SK-N-SH treated with all-trans-retinoic acid at 6 μM for 48 hours (cell line): Measurements from ENCODE around the gene TMEM151B.

ENCODE experiments used
- ATAC-seq: fragments of 200-7000 bp; cut with Tn5 transposase; 3 replicates; pipeline ENCODE4 v1.9.1; 2020; ENCODE audit warnings: mild to moderate bottlenecking, moderate library complexity
- BACH2 ChIP-seq: fragments of 250-450 bp; sonication (Bioruptor Pico); IDR thresholded peaks from 2 replicates; pipeline ENCODE4 v1.9.0; 2021; ENCODE audit warnings: mild to moderate bottlenecking, borderline replicate concordance
- CSRNP3 ChIP-seq: fragments of 250-450 bp; sonication (Bioruptor Pico); IDR thresholded peaks from 2 replicates; pipeline ENCODE4 v1.5.1; 2021; ENCODE audit warnings: mild to moderate bottlenecking, moderate library complexity
- ESRRG ChIP-seq: fragments of 250-450 bp; sonication (Bioruptor Pico); IDR thresholded peaks from 2 replicates; pipeline ENCODE4 v1.6.1; 2021; ENCODE audit warnings: mild to moderate bottlenecking
- GLIS3 ChIP-seq: fragments of 250-450 bp; sonication (Bioruptor Pico); IDR thresholded peaks from 2 replicates; pipeline ENCODE4 v1.5.0; 2020; ENCODE audit warnings: mild to moderate bottlenecking, moderate library complexity
- OSR1 ChIP-seq: fragments of 250-450 bp; sonication (Bioruptor Pico); IDR thresholded peaks from 2 replicates; pipeline ENCODE4 v1.8.0; 2022; ENCODE audit warnings: moderate library complexity, mild to moderate bottlenecking, inconsistent platforms
- TCF4 ChIP-seq: fragments of 250-450 bp; sonication (Bioruptor Pico); IDR thresholded peaks from 2 replicates; pipeline ENCODE4 v1.8.0; 2021; ENCODE audit warnings: mild to moderate bottlenecking, moderate library complexity, borderline replicate concordance
- TOX ChIP-seq: fragments of 250-450 bp; sonication (Bioruptor Pico); IDR thresholded peaks from 2 replicates; pipeline ENCODE4 v1.8.0; 2021; ENCODE audit warnings: mild to moderate bottlenecking, moderate library complexity, borderline replicate concordance
- TSHZ2 ChIP-seq: fragments of 250-450 bp; sonication (Bioruptor Pico); IDR thresholded peaks from 2 replicates; pipeline ENCODE4 v1.5.0; 2020; ENCODE audit warnings: mild to moderate bottlenecking, moderate library complexity
- ZC3H10 ChIP-seq: fragments of 250-450 bp; sonication (Bioruptor Pico); IDR thresholded peaks from 2 replicates; pipeline ENCODE4 v1.5.1; 2021; ENCODE audit warnings: mild to moderate bottlenecking, moderate library complexity
- ZFP30 ChIP-seq: fragments of 450-650 bp; formaldehyde crosslinking; IDR thresholded peaks from 2 replicates; pipeline ENCODE4 v1.5.0; 2022; ENCODE audit warnings: mild to moderate bottlenecking, moderate library complexity
- ZNF565 ChIP-seq: fragments of 450-650 bp; formaldehyde crosslinking; conservative IDR thresholded peaks from 2 replicates; pipeline ENCODE4 v1.5.0; 2020; ENCODE audit warnings: low read depth, mild to moderate bottlenecking, moderate library complexity
- ZNF8 ChIP-seq: fragments of 450-650 bp; formaldehyde crosslinking; IDR thresholded peaks from 2 replicates; pipeline ENCODE4 v1.5.0; 2020; ENCODE audit warnings: mild to moderate bottlenecking, moderate library complexity
- TF ChIP-seq, protein P1 (sequence below): fragments of 250-450 bp; sonication (Bioruptor Pico); IDR thresholded peaks from 2 replicates; pipeline ENCODE4 v1.8.0; 2020; ENCODE audit warnings: mild to moderate bottlenecking, moderate library complexity, borderline replicate concordance
- TF ChIP-seq, protein P2 (sequence below): fragments of 250-450 bp; sonication (Bioruptor Pico); IDR thresholded peaks from 2 replicates; pipeline ENCODE4 v1.8.0; 2021; ENCODE audit warnings: low read depth, mild to moderate bottlenecking, moderate library complexity, borderline replicate concordance

Gene TMEM151B

GRCh38 chr6:44245391-44245911 lies 24.8 kb upstream of the TMEM151B start:
- ATAC-seq, result no peak
- no peak for TF ChIP-seq BACH2
- no peak for TF ChIP-seq ZC3H10 (CRISPR knock-in tag)

GRCh38 chr6:44245912-44246662 lies 24.2 kb upstream of the TMEM151B start:
- ATAC-seq, result peak; percentile 81
- TF ChIP-seq, protein P1, sequence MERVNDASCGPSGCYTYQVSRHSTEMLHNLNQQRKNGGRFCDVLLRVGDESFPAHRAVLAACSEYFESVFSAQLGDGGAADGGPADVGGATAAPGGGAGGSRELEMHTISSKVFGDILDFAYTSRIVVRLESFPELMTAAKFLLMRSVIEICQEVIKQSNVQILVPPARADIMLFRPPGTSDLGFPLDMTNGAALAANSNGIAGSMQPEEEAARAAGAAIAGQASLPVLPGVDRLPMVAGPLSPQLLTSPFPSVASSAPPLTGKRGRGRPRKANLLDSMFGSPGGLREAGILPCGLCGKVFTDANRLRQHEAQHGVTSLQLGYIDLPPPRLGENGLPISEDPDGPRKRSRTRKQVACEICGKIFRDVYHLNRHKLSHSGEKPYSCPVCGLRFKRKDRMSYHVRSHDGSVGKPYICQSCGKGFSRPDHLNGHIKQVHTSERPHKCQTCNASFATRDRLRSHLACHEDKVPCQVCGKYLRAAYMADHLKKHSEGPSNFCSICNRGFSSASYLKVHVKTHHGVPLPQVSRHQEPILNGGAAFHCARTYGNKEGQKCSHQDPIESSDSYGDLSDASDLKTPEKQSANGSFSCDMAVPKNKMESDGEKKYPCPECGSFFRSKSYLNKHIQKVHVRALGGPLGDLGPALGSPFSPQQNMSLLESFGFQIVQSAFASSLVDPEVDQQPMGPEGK (CRISPR knock-in tag), result peak; percentile 67; the same call in 1 of the 2 replicates
- TF ChIP-seq GLIS3 (0 out of 2 replicates have a peak, but pooled peaks have one; percentile 19), TCF4 (CRISPR knock-in tag) (no peak)
- TF ChIP-seq, all 23 proteins: peak for 2

GRCh38 chr6:44246663-44247337 lies 23.4 kb upstream of the TMEM151B start, which contains the start of gene HSP90AB1:
Gene HSP90AB1, plus strand, starts transcription at chr6:44247101. Its CDS starts 1,529 bp downstream, at chr6:44248630.
- peak; percentile 77 for ATAC-seq
- TF ChIP-seq, protein P2, sequence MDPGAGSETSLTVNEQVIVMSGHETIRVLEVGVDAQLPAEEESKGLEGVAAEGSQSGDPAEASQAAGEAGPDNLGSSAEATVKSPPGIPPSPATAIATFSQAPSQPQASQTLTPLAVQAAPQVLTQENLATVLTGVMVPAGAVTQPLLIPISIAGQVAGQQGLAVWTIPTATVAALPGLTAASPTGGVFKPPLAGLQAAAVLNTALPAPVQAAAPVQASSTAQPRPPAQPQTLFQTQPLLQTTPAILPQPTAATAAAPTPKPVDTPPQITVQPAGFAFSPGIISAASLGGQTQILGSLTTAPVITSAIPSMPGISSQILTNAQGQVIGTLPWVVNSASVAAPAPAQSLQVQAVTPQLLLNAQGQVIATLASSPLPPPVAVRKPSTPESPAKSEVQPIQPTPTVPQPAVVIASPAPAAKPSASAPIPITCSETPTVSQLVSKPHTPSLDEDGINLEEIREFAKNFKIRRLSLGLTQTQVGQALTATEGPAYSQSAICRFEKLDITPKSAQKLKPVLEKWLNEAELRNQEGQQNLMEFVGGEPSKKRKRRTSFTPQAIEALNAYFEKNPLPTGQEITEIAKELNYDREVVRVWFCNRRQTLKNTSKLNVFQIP (CRISPR knock-in tag), result 0 out of 2 replicates have a peak, but pooled peaks have one; percentile 46
- TF ChIP-seq ZNF8 (CRISPR knock-in tag), result 0 out of 2 replicates have a peak, but pooled peaks have one; percentile 22
- TF ChIP-seq TSHZ2 (CRISPR knock-in tag), result no peak
- TF ChIP-seq ZNF565 (CRISPR knock-in tag), result no peak
- TF ChIP-seq ESRRG (CRISPR knock-in tag), result no peak
- TF ChIP-seq CSRNP3, result peak; percentile 63; the same call in 1 of the 2 replicates
- no peak for TF ChIP-seq TOX (CRISPR knock-in tag)
- no peak for TF ChIP-seq OSR1 (CRISPR knock-in tag)

DNA sequence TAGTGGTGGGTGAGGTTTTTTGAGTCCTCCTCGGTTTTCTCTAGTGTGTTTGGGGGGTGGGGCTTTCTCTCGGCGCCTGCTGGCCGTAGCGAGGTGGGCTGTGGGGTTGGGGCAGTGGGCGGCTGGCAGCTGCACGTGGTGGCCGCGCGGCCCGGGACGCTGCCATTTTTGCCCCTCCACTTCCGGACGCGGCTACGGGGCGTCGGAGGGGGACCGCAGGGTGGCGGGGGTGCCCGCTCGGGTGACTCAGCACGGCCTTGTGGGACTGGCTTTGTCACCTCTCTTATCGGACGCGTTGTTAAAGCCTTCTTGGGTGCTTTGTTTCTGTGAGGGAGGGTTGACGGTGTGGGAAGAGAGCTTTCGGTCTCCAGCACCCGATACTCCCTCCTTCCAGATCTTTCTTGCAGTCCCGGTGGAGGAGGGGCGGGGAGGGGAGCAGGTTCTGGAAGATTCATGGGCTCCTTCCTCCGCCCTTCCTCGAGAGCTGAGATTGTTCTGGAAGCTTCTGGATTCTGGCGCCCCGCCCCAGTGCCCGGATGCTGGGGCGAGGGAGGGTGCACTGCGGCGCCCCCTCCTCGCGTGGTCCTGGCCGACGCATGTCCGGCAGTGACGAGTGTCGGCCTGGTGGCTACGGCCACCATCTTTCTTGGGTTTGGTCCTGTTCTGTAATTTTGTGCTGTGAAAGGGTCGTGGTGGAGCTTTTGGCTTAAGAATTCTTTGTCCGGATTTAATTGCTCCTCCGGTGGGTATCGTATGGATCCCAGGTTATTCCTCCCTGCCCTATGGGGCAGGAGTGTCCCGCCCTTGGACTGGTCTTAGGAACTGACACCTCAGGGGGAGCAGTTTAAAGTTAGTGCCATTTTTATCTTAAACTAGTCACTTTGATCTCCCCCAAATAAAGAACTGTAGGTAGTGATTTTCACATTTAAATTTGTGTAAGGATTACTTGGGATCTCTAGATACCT lies 22.6 kb upstream of the TMEM151B start:
- peak; percentile 39 for ATAC-seq
- TF ChIP-seq, protein P1 (CRISPR knock-in tag), result peak; percentile 47; the same call in 1 of the 2 replicates
- TF ChIP-seq TSHZ2 (CRISPR knock-in tag), result no peak
- TF ChIP-seq ZFP30 (CRISPR knock-in tag), result 0 out of 2 replicates have a peak, but pooled peaks have one; percentile 1
- TF ChIP-seq ZC3H10 (CRISPR knock-in tag), result no peak
- TF ChIP-seq ZNF565 (CRISPR knock-in tag), result 0 out of 2 replicates have a peak, but pooled peaks have one; percentile 55
